Ectodermal cell (in vitro differentiated cells): Measurements from ENCODE around the gene SLK.

Experiments
- H3K27ac ChIP-seq: 2 replicates; pipeline ENCODE4 v1.7.0; 2013; ENCODE audit warnings: mild to moderate bottlenecking, low read depth, low read length; ENCODE audit not compliant: insufficient read depth, poor library complexity, severe bottlenecking
- H3K27me3 ChIP-seq: 2 replicates; pipeline ENCODE4 v1.7.0; 2013; ENCODE audit warnings: mild to moderate bottlenecking, low read length; ENCODE audit not compliant: insufficient read depth, control insufficient read depth, poor library complexity, severe bottlenecking
- H3K36me3 ChIP-seq: one replicate; pipeline ENCODE4 v1.7.0; 2013; ENCODE audit warnings: low read length; ENCODE audit not compliant: control insufficient read depth, insufficient read depth
- H3K4me1 ChIP-seq: one replicate; pipeline ENCODE4 v1.7.0; 2013; ENCODE audit warnings: low read length; ENCODE audit not compliant: control insufficient read depth, insufficient read depth
- H3K4me3 ChIP-seq: 2 replicates; pipeline ENCODE4 v1.7.0; 2013; ENCODE audit warnings: low read depth, low read length, control low read depth; ENCODE audit not compliant: insufficient read depth
- H3K9me3 ChIP-seq: 2 replicates; pipeline ENCODE4 v1.7.0; 2013; ENCODE audit warnings: mild to moderate bottlenecking, low read length, moderate library complexity; ENCODE audit not compliant: control insufficient read depth
- WGBS, 2 experiments: methylation state at CpG; one replicate each; pipeline ENCODE4 v1.1.7; 2013; ENCODE audit warnings: missing lambda C conversion rate in 2 of 2; 5-methylcytosine and 5-hydroxymethylcytosine counted together

The SLK gene

DNA sequence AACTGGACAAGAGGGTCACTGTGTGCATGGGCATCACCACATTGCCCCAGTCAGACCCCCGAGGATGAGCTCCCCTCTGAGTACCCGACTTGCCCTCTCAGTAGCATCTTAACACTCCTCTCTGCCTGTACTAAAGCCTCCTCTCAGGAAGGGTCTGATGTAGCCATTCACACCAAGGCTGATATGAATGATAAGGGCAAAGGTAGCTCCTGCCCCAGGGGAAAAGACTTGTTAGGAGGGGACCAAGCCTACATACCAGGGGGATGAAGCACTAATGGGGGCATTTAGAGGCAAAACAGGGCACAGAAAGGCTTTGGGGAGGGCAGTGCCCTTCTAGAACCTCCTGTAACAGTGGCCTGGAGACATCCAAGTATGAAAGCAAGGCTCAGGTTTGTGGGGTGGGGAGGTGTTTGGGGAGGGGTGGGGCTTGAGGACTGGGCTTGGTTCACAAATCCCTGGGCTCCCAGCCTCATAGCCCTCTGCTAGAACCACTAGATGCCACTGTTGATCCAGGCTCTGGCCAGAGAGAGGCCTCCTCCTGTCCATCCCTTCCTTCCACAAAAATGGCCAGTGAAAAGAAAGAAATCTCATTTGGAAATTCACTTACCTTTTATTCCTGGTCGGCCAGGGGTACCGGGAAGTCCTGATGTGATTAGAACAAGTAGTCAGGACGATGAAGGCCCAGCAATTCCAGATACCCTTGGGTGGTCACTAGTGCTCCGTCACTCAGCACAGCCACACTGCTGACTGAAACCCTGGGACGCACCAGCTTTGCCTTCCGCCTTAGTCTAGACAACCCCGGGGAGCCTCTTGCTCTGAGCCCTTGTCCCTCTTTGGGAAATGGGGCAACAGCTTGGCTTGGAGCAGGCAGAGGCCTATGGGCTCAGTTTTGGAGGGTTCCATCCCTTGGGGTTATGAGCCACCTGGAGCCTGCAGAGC, 78.5 kb downstream of the SLK start:
- WGBS, 2 experiments: 67 to 69% methylated on average over 9 of the region's 9 CpGs
- Histone ChIP-seq H3K4me3 (no peak overlapping the region), H3K27me3 (no peaks in the 10 kb centered on the region), H3K9me3 (no peaks in the 10 kb centered on the region), H3K27ac (no peak overlapping the region), H3K4me1 (peaks cover 3% of the 10 kb centered on the region), H3K36me3 (no peaks in the 10 kb centered on the region)

DNA sequence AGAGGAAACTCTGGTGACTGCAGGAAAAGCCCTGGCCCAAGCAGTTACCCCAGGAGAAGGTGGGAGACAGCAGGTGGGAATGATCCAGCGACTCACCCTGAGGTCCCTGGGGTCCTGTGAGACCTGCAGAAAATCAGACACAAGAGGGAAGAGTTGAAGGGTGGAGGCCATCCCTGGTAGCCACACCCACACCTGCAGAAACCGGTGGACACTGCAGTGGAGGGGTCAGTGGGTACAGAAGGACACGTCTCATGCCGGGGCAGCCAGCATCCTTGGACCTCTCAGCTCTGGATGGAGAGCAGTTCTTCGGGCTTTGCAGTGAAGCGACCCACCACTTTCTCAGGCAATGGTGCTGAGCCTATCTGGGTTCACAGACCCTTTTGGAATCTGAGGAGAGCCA, 79.7 kb downstream of the SLK start:
- Histone ChIP-seq H3K36me3 (no peaks in the 10 kb centered on the region), H3K4me3 (no peak overlapping the region)
- WGBS, 2 experiments: 92 to 96% methylated on average over 6 of the region's 6 CpGs

DNA sequence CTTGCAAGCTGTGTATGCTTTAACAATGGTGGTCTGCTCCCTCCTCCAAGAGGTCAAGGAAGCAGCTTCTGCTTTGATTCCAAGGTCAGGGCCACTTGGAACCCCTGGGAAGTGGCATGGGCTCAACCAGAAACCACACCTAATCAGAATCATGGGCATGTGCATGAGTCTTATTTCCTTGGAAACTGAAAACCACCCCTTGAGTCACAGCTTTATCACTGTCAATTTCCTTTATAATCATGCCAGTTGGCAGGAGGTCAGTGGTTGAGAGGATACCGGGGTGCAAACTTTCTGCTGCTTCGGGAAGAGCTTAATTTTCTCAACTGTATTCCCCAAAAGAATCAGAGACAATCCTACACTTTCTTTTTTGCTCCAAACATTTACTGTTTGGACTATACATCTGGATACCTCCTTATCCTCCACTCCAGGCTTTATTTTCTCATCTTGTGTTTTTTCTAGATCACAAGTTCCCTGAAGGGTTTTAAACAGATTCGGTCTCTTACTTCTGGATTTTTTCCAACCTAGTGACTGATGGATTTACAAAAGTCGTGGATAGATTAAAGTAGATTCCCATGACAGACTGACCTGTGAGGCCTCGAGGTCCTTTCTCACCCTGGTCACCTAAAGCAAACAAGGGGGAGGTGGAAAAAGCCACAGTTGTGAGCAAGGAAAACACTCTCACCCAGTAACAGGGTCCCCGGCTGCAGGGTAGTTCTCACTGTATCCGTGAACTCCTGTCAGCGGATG, 82.7 kb downstream of the SLK start:
- Histone ChIP-seq H3K9me3 (no peaks in the 10 kb centered on the region), H3K27me3 (no peaks in the 10 kb centered on the region), H3K4me3 (no peak overlapping the region), H3K27ac (no peak overlapping the region), H3K4me1 (peaks cover 3% of the 10 kb centered on the region), H3K36me3 (no peaks in the 10 kb centered on the region)
- WGBS, 2 experiments: 88 to 93% methylated on average over 8 of the region's 8 CpGs

More for the DNA sequence above, 79.7 kb downstream of the SLK start:
- Histone ChIP-seq H3K4me1 (peaks cover 3% of the 10 kb centered on the region), H3K27ac (no peak overlapping the region), H3K27me3 (no peaks in the 10 kb centered on the region), H3K9me3 (no peaks in the 10 kb centered on the region)

DNA sequence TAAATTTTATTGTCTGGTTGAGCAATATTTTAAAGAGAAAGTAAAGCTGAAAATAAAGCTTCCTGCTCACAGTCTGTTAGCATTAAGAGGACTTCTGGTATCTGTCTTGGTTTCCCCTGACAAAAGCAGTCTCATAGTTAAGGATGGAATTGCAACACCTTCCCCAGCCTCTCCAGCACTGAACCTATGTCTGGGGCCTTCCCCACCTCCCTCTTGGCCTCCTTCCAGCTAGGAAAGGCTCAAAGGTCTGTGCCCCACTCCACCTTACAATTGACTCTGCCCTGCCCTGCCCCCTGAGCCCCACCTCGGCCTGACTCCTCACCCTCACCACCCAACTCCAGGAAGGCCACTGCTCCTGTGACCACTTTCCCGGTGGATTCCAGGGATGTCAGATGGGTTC, 85.5 kb downstream of the SLK start:
- no peak overlapping the region for H3K27ac ChIP-seq
- no peaks in the 10 kb centered on the region for H3K36me3 ChIP-seq
- H3K9me3 ChIP-seq: no peaks in the 10 kb centered on the region
- peaks cover under 1% of the 10 kb centered on the region for H3K4me1 ChIP-seq
- no peak overlapping the region for H3K4me3 ChIP-seq
- 89 to 93% methylated on average over 2 of the region's 2 CpGs for WGBS, 2 experiments
- H3K27me3 ChIP-seq: no peaks in the 10 kb centered on the region

DNA sequence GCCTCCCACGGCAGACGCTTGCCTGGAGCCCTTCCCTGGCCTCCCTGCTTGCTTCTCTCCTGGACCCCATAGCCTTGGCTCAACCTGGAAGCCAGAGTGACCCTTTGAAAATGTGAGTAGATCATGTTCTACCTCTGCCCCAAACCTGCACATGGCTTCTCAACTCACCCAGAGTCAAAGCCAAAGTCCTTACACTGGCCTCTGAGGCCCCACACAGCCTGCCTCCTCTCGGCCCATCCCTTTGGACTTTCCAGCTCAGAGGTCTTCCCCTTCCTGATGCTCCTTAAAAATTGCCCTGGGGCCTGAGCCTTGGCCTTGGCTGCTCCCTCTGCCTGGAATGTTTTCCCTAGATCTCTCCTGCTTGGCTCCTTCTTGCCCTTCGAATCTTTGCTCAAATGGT, 86.3 kb downstream of the SLK start:
- WGBS, 2 experiments: 91 to 92% methylated on average over 4 of the region's 4 CpGs
- Histone ChIP-seq H3K36me3 (no peaks in the 10 kb centered on the region), H3K4me1 (peaks cover 8% of the 10 kb centered on the region), H3K27me3 (no peaks in the 10 kb centered on the region), H3K27ac (no peak overlapping the region), H3K4me3 (no peak overlapping the region), H3K9me3 (no peaks in the 10 kb centered on the region)

DNA sequence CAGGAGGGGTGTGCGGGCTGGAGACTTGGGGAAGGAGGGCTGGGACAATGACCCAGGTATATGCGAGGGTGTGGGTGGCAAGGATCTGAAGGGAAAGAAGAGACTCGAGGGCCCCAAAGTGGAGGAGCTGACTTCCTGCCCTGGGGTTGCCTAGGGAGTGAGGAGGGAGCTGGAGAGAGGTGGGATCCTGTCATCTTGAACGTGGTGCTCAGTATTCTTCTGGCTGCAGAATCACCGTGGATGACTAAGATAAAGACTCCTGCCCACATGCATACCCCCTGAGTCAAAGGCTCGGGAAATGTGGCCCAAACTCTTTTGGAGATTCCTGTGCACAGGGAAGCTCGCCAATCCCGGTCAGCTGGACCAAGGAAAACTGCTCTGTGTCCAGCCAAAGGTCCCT, 87.5 kb downstream of the SLK start:
- Histone ChIP-seq H3K4me3 (no peak overlapping the region), H3K36me3 (no peaks in the 10 kb centered on the region), H3K27me3 (no peaks in the 10 kb centered on the region), H3K4me1 (peaks cover 8% of the 10 kb centered on the region), H3K9me3 (no peaks in the 10 kb centered on the region), H3K27ac (no peak overlapping the region)
- 77 to 78% methylated on average over 8 of the region's 8 CpGs for WGBS, 2 experiments

DNA sequence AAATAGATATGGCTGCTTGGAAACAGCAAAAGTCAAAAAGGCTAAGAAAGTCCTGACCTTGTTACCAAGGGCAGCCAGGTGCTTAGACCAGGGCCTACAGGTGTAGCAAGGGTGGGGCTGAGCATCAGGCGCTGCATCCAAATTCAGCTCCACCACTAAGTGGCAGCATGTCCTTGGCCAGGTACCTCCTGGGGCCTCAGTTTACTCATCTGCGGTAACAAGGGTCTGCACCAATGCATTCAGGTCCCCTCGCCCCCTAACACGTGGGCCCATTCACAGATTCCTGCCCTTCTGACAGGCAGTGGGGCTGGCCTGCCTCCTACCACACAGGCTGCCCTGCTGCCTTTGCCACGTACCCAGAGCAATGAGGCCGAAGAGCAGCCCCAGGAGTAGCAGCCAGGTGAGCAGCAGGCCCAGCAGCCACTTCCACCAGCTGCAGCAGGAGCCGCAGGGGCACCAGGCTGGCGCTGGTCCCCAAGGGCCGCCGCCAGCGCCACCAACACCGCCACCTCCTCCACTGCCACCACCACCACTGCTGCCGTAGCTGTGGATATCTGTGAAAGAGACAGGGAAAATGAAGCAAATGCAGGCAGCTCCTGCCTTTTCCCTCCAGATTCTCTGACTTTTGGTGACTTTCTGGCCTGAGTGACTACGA, 89.8 kb downstream of the SLK start:
- Histone ChIP-seq H3K27ac (no peak overlapping the region), H3K9me3 (no peaks in the 10 kb centered on the region), H3K36me3 (no peaks in the 10 kb centered on the region), H3K27me3 (no peaks in the 10 kb centered on the region), H3K4me3 (no peak overlapping the region), H3K4me1 (peaks cover 8% of the 10 kb centered on the region)
- 88% methylated on average over 14 of the region's 14 CpGs for WGBS, 2 experiments

DNA sequence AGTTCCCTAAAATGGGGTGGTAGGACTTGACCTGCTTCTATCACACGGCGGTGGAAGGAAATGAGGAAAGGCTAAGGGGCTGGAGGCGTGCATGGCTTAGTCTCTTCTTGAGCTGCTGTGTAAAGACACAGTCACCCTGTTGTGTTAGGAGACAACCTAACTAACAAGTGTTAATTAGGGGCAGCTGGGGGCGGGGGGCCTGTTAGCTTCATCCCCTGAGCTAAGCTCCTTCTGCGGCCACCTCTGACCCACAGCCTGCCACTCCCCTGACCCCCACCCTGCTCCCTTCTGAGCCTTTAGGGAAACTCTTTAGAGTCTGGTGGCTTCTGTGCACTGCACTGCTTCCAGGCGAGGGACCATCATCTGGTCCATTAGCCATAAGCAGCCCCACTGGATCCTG, 90.8 kb downstream of the SLK start:
- no peak overlapping the region for H3K4me3 ChIP-seq
- H3K27ac ChIP-seq: no peak overlapping the region
- H3K9me3 ChIP-seq: no peaks in the 10 kb centered on the region
- no peaks in the 10 kb centered on the region for H3K36me3 ChIP-seq
- 30 to 44% methylated on average over 6 of the region's 6 CpGs for WGBS, 2 experiments
- no peaks in the 10 kb centered on the region for H3K27me3 ChIP-seq
- peaks cover 8% of the 10 kb centered on the region for H3K4me1 ChIP-seq

DNA sequence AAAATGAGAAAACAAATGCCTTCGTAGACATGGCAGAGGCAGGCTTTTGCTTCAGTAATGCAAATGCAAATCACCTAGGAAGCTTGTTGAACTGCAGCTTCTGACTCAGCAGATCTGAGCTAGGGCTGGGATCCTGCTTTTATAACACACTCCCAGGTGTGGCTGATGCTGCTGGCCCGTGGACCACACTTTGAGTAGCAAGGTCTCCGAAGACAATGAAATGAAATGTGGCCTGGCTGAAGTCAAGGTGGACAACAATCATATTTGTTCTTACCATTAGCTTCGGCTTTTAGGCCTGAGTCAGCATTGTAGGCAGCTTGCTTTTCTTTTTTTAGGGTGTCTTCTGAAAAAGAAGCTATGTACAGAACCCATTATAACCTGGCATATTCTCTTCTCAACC, 92.4 kb downstream of the SLK start:
- H3K4me1 ChIP-seq: peaks cover 8% of the 10 kb centered on the region
- 48 to 55% methylated on average over 4 of the region's 4 CpGs for WGBS, 2 experiments
- H3K4me3 ChIP-seq: no peak overlapping the region
- H3K9me3 ChIP-seq: no peaks in the 10 kb centered on the region
- no peaks in the 10 kb centered on the region for H3K27me3 ChIP-seq
- H3K36me3 ChIP-seq: no peaks in the 10 kb centered on the region
- no peak overlapping the region for H3K27ac ChIP-seq

DNA sequence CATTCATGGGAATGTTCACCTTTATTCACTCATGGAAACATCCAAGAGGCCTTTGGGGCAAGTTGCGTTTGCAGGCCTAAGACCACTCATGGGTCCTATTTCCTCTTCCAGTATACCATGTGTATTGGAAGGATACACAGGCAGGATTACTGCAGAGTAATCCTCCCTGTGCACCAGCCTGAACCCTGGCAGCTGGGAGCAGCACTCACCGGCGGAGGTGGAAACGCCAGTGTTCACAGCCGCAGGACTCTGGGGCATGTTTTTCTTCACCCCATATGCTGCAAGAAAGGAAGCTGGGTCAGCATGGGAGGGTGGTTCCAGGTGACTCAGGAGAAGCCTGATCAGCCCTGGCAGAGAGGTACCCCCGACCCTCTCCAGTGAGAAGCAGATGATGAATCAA, 94.3 kb downstream of the SLK start:
- 94 to 96% methylated on average over 6 of the region's 6 CpGs for WGBS, 2 experiments
- no peaks in the 10 kb centered on the region for H3K9me3 ChIP-seq

More for the DNA sequence above, 94.3 kb downstream of the SLK start:
- H3K4me1 ChIP-seq: peaks cover 11% of the 10 kb centered on the region
- no peak overlapping the region for H3K4me3 ChIP-seq
- H3K27me3 ChIP-seq: no peaks in the 10 kb centered on the region
- no peak overlapping the region for H3K27ac ChIP-seq
- H3K36me3 ChIP-seq: no peaks in the 10 kb centered on the region
